HCT116 (cell line): ENCODE data around the gene COMMD9. TPM values are rescaled to one million over a fixed set of nuclear protein-coding genes. Genes with fewer than 3 reads are reported as not detected.

Source experiments
- ATAC-seq: fragments of 200-7000 bp; cut with Tn5 transposase; 2 replicates; pipeline ENCODE4 v1.9.1; 2020; ENCODE audit warnings: mild to moderate bottlenecking, moderate library complexity
- BruUV-seq: library from RNA; stranded (reverse); fragments of 400-500 nt; replicated peaks from 2 replicates; lab custom pipeline; 2021; lab: Mats Ljungman, UMichigan
- CTCF ChIA-PET: fragments of 300-600 bp; sonication (Branson Sonifier 250); formaldehyde crosslinking; loops from one replicate; lab custom pipeline; 2021; ENCODE audit warnings: antibody characterized with exemption; lab: Charles Lee
- POLR2A ChIA-PET: fragments of 300-600, 350-600 bp; sonication (Branson Sonifier 250); formaldehyde crosslinking; loops from one replicate; lab custom pipeline; 2021; ENCODE audit warnings: antibody characterized with exemption; lab: Charles Lee
- RAD21 ChIA-PET, 2 experiments: fragments of 300-600 bp; sonication (Branson Sonifier 250); formaldehyde crosslinking; loops; one replicate each; lab custom pipeline; 2023; ENCODE audit warnings: low total read pairs in 2 of 2; ENCODE audit not compliant: uncharacterized antibody in 2 of 2, unreplicated experiment in 2 of 2, low non-redundant PET in 1 of 2; lab: Charles Lee
- DNase-seq: peaks from one replicate; pipeline ENCODE4 v3.0.0-alpha.2; 2010; ENCODE audit warnings: low read depth, low spot score
- H2AFZ ChIP-seq: fragments of 200-600 bp; shearing (Covaris generic), sonication (generic); 2 replicates; pipeline ENCODE4 v1.6.1; 2017; ENCODE audit warnings: low read depth, mixed run types, mixed read lengths, antibody characterized with exemption, low read length; ENCODE audit not compliant: poor library complexity, severe bottlenecking
- H3K27ac ChIP-seq: 2 replicates; pipeline ENCODE4 v1.5.1; 2012; ENCODE audit warnings: low read depth, low read length
- H3K27me3 ChIP-seq: fragments of 200-600 bp; sonication (generic); 2 replicates; pipeline ENCODE4 v1.6.1; 2016; ENCODE audit warnings: mixed run types, low read length, mixed read lengths; ENCODE audit not compliant: insufficient read depth
- H3K36me3 ChIP-seq, 2 experiments: fragments of 200-500 bp in 1 of 2; fragments of 200-600 bp in 1 of 2; sonication (Bioruptor generic) in 1 of 2; sonication (generic) in 1 of 2; 2 replicates each; pipeline versions ENCODE4 v1.5.1 to v1.6.1; 2014 to 2016; ENCODE audit warnings: low read length in 2 of 2, inconsistent platforms in 1 of 2, mixed read lengths in 1 of 2, mixed run types in 1 of 2; ENCODE audit not compliant: insufficient read depth in 2 of 2, control insufficient read depth in 1 of 2
- H3K4me1 ChIP-seq, 2 experiments: fragments of 200-600 bp in 1 of 2; sonication (generic) in 1 of 2; 2 replicates each; pipeline versions ENCODE4 v1.5.1 to v1.6.1; 2012 to 2017; ENCODE audit warnings: low read length in 2 of 2, inconsistent platforms in 1 of 2, mild to moderate bottlenecking in 1 of 2, mixed read lengths in 1 of 2, mixed run types in 1 of 2, moderate library complexity in 1 of 2; ENCODE audit not compliant: insufficient read depth in 2 of 2, control insufficient read depth in 1 of 2
- H3K4me2 ChIP-seq: fragments of 200-600 bp; sonication (generic); 2 replicates; pipeline ENCODE4 v1.6.1; 2017; ENCODE audit warnings: mixed run types, low read length, mixed read lengths
- H3K4me3 ChIP-seq, 2 experiments: fragments of 200-600 bp in 1 of 2; sonication (generic) in 1 of 2; replicated peaks in 1 of 2; 2 replicates each; pipeline ENCODE4 v1.5.1; 2011 to 2016; ENCODE audit warnings: low read length in 2 of 2, control low read depth in 1 of 2, low read depth in 1 of 2, mild to moderate bottlenecking in 1 of 2, mixed read lengths in 1 of 2, mixed run types in 1 of 2
- H3K79me2 ChIP-seq: fragments of 200-600 bp; sonication (generic); 2 replicates; pipeline ENCODE4 v1.6.1; 2017; ENCODE audit warnings: mild to moderate bottlenecking, mixed run types, low read length, moderate library complexity, mixed read lengths; ENCODE audit not compliant: insufficient read depth
- H3K9ac ChIP-seq: fragments of 200-600 bp; sonication (generic); 2 replicates; pipeline ENCODE4 v1.6.1; 2016; ENCODE audit warnings: low read length, mixed read lengths
- H3K9me2 ChIP-seq: fragments of 200-600 bp; sonication (generic), shearing (Covaris generic); 2 replicates; pipeline ENCODE4 v1.6.1; 2017; ENCODE audit warnings: mixed run types, mild to moderate bottlenecking, moderate library complexity; ENCODE audit not compliant: insufficient read depth
- H3K9me3 ChIP-seq, 2 experiments: fragments of 200-500 bp in 1 of 2; fragments of 200-600 bp in 1 of 2; sonication (Bioruptor generic) in 1 of 2; sonication (generic) in 1 of 2; 2 replicates each; pipeline ENCODE4 v1.6.1; 2014 to 2017; ENCODE audit warnings: low read length in 2 of 2, mixed read lengths in 2 of 2, inconsistent platforms in 1 of 2, low read depth in 1 of 2, mild to moderate bottlenecking in 1 of 2, mixed run types in 1 of 2, moderate library complexity in 1 of 2; ENCODE audit not compliant: control insufficient read depth in 1 of 2, insufficient read depth in 1 of 2
- H4K20me1 ChIP-seq: fragments of 200-600 bp; sonication (generic), shearing (Covaris generic); 2 replicates; pipeline ENCODE4 v1.6.1; 2017; ENCODE audit warnings: mixed run types, mild to moderate bottlenecking, moderate library complexity; ENCODE audit not compliant: insufficient read depth
- ATF3 ChIP-seq: IDR thresholded peaks from 2 replicates; pipeline ENCODE4 v1.6.1; 2012
- CBX3 ChIP-seq: IDR thresholded peaks from 2 replicates; pipeline ENCODE4 v1.6.1; 2012; ENCODE audit warnings: low read depth
- CTCF ChIP-seq, 3 experiments: fragments of 200-600 bp in 1 of 3; sonication (generic) in 1 of 3; IDR thresholded peaks in 2 of 3; conservative IDR thresholded peaks in 1 of 3; 2 replicates each; pipeline ENCODE4 v1.5.1; 2012 to 2017; ENCODE audit warnings: low read depth in 2 of 3, low read length in 2 of 3, antibody characterized with exemption in 1 of 3, borderline replicate concordance in 1 of 3, control low read depth in 1 of 3, mild to moderate bottlenecking in 1 of 3, mixed read lengths in 1 of 3, mixed run types in 1 of 3, moderate library complexity in 1 of 3; ENCODE audit not compliant: insufficient read depth in 1 of 3
- EGR1 ChIP-seq: IDR thresholded peaks from 2 replicates; pipeline ENCODE4 v1.6.1; 2012; ENCODE audit warnings: low read depth
- ELF1 ChIP-seq: IDR thresholded peaks from 2 replicates; pipeline ENCODE4 v1.6.1; 2012; ENCODE audit warnings: low read depth, borderline replicate concordance
- FOSL1 ChIP-seq: IDR thresholded peaks from 2 replicates; pipeline ENCODE4 v1.6.1; 2012; ENCODE audit warnings: low read depth
- JUND ChIP-seq: IDR thresholded peaks from 2 replicates; pipeline ENCODE4 v1.6.1; 2012
- MAX ChIP-seq: IDR thresholded peaks from 2 replicates; pipeline ENCODE4 v1.6.1; 2012
- POLR2A ChIP-seq: IDR thresholded peaks from 2 replicates; pipeline ENCODE4 v1.7.0; 2011; ENCODE audit warnings: borderline replicate concordance; ENCODE audit not compliant: insufficient read depth, insufficient read length; ENCODE audit errors: extremely low read depth
- POLR2AphosphoS5 ChIP-seq: IDR thresholded peaks from 2 replicates; pipeline ENCODE4 v1.6.1; 2011; ENCODE audit warnings: mild to moderate bottlenecking, low read depth, low read length, moderate library complexity
- SRF ChIP-seq: IDR thresholded peaks from 2 replicates; pipeline ENCODE4 v1.6.1; 2012; ENCODE audit warnings: low read depth
- TCF7L2 ChIP-seq: IDR thresholded peaks from 2 replicates; pipeline ENCODE4 v1.7.0; 2011; ENCODE audit warnings: borderline replicate concordance, inconsistent platforms; ENCODE audit not compliant: insufficient read depth, insufficient read length; ENCODE audit errors: extremely low read depth
- ZBTB33 ChIP-seq: IDR thresholded peaks from 2 replicates; pipeline ENCODE4 v1.6.1; 2011; ENCODE audit warnings: mild to moderate bottlenecking, low read length, moderate library complexity; ENCODE audit not compliant: insufficient replicate concordance; ENCODE audit errors: extremely low read depth
- ZNF274 ChIP-seq: fragments of 200-500 bp; sonication (Bioruptor generic); IDR thresholded peaks from 2 replicates; pipeline ENCODE4 v1.6.1; 2014; ENCODE audit warnings: mild to moderate bottlenecking, low read depth, low read length, inconsistent platforms
- intact Hi-C: fragments of 100-400 bp; cut with micrococcal nuclease; formaldehyde crosslinking; loops from 2 replicates; pipeline ENCODE4 v1.10.0; 2022
- total RNA-seq: library from RNA; stranded (reverse); gene quantifications from one replicate; pipeline ENCODE4 v1.2.1, GENCODE V29; 2021; ENCODE audit not compliant: unreplicated experiment

The COMMD9 gene
- total RNA-seq, 1 experiment from 2014 or later: 33.3 TPM

- ChIA-PET RAD21 (interaction anchor here in 1 of 2 experiments (0.9 kb wide), 1 partner anchor 442 kb away, joined by 3 read pairs; no protein-coding TSS in a partner anchor), CTCF (interaction anchor here (1.1 to 4.5 kb wide), 6 partner anchors 214 to 779 kb away, joined by 3 to 45 read pairs (median 4); no protein-coding TSS in a partner anchor)
- BruUV-seq: no TSS peak
- Histone ChIP-seq H3K9ac (no peak overlapping the region), H3K4me3 (no peak overlapping the region), H3K9me3 (no peaks in the 10 kb centered on the region), H3K4me1 (no peaks in the 10 kb centered on the region), H3K27me3 (no peaks in the 10 kb centered on the region), H3K79me2 (no peaks in the 10 kb centered on the region)
- intact Hi-C loops: no loop called here
- no peak for TF ChIP-seq POLR2AphosphoS5
- TF ChIP-seq, all 23 proteins: peak for 0
- POLR2A ChIA-PET: no interaction called here
- H4K20me1 ChIP-seq: no peaks in the 10 kb centered on the region
- no peak overlapping the region for H2AFZ ChIP-seq
- no peak overlapping the region for H3K4me2 ChIP-seq
- no peak for DNase-seq
- no peak for ATAC-seq
- H3K36me3 ChIP-seq: no peaks in the 10 kb centered on the region
- no peak overlapping the region for H3K27ac ChIP-seq
- no peaks in the 10 kb centered on the region for H3K9me2 ChIP-seq
Observed at GRCh38 chr11:36264011-36264972, 24.9 kb downstream of the COMMD9 start.

GRCh38 chr11:36261094-36261493 is 28.1 kb downstream of the COMMD9 start:
- ATAC-seq (no peak), DNase-seq (no peak)
- Histone ChIP-seq H3K9me3 (no peaks in the 10 kb centered on the region), H2AFZ (no peak overlapping the region), H3K4me3 (no peak overlapping the region), H3K9me2 (no peaks in the 10 kb centered on the region), H4K20me1 (no peaks in the 10 kb centered on the region), H3K4me1 (peaks cover 0 to 10% of the 10 kb centered on the region in 2 experiments; a peak in 1 of 4 replicates), H3K27me3 (no peaks in the 10 kb centered on the region), H3K27ac (no peak overlapping the region), H3K36me3 (no peaks in the 10 kb centered on the region), H3K79me2 (no peaks in the 10 kb centered on the region), H3K9ac (no peak overlapping the region), H3K4me2 (no peak overlapping the region)
- RAD21 ChIA-PET: no interaction called here
- POLR2A ChIA-PET: no interaction called here
- no TSS peak for BruUV-seq
- intact Hi-C loops: no loop called here
- CTCF ChIA-PET: interaction anchor here (1.1 to 4.3 kb wide), 3 partner anchors 439 to 773 kb away, joined by 4 to 57 read pairs (median 5); no protein-coding TSS in a partner anchor
- TF ChIP-seq ZNF274 (no peak), ZBTB33 (no peak), JUND (no peak), CTCF (IDR thresholded peaks at IDR 0.05 in 2 of 3, conservative IDR thresholded peaks at IDR 0.05 in 1 of 3; ENCODE audit: borderline replicate concordance in 1 of 3, insufficient read depth in 1 of 3, low read depth in 2 of 3, low read length in 2 of 3) (no peak), POLR2AphosphoS5 (no peak), ELF1 (no peak), SRF (no peak), MAX (no peak), TCF7L2 (no peak), CBX3 (no peak), POLR2A (no peak), FOSL1 (no peak), EGR1 (no peak), ATF3 (no peak)
